GM21619 (cell line): ENCODE data around the gene ALPG.
"Not testable (repeated sequence)": the region's sequence is repeated elsewhere in the genome, so short reads cannot be mapped to it uniquely, and the experiment has no call there.

ENCODE experiments used
- ATAC-seq: cut with Tn5 transposase; IDR thresholded peaks from one replicate; pipeline ENCODE4 v1.9.1; 2021; ENCODE audit not compliant: unreplicated experiment

Gene ALPG

DNA sequence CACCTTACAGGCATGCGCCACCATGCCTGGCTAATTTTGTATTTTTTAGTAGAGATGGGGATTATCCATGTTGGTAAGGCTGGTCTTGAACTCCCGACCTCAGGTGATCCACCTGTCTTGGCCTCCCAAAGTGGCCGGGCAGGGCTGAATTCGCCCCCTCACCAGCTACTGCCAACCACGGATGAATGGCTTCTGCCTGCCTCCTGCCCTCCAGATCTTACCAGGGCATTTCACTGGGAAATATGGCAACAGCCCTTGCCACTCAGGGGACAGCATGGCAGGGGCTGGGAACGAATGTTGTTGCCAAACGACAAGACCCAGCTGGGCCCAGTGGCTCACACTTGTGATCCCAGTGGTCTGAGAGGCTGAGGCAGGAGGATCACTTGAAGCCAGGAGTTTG is 29.9 kb upstream of the ALPG start:
- no peak for ATAC-seq

DNA sequence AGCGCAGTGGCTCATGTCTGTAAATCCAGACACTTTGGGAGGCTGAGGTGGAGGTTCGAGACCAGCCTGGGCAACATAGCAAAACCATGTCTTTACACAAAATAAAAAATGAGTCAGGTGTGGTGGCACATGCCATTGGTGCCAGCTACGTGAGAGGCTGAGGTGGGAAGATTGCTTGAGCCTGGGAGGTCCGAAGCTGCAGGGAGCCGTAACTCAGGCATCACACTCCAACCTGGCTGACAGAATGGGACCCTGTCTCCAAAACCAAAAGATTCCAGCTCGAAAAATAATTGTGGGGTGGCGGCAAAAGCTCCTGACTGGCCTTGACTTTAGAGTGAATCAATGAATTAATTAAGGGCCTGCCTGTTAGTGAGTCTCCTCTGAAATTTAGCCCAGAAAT is 29.3 kb upstream of the ALPG start:
- ATAC-seq = no peak

DNA sequence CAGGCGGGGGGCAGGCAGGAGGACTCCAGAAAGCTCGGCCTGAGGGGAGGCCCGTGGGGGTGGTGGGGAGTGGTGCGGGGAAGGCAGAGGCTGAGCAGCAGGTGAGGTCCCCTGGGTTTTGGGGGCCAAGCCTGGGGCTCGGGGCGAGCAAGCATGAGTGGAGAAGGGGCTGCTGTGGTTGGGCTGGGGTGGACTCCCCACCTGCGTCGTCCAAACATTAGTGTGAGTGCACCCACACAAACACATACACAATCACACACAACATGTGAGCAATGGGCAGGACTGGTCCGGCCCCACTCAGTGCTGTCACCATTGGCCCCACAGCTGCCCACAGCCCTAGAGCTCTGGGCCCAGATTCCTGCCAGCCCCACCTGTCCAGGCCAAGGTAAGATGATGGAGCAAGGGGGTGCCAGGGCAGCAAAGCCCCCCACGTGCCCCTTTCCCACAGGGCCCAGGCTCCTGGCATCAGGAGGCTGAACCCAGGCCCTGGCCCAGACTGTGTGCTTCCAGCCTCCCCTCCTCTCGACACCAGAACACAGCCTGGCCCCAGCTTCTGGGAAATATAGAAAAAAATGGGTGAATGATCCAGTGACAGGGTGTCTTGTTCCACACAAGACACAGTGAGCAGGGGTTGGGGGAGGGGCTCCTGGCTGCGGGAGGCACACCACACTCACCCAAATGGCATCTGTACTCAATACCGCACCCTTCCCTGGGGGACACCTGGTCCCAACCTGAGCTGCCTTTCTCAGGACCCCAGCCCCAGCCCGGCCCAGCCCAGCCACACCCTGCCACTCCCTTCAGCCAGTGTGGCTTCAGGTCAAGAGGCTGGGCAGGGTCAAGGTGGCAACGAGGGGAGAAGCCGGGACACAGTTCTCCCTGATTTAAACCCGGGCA is 28.6 kb upstream of the ALPG start:
- ATAC-seq = no peak

DNA sequence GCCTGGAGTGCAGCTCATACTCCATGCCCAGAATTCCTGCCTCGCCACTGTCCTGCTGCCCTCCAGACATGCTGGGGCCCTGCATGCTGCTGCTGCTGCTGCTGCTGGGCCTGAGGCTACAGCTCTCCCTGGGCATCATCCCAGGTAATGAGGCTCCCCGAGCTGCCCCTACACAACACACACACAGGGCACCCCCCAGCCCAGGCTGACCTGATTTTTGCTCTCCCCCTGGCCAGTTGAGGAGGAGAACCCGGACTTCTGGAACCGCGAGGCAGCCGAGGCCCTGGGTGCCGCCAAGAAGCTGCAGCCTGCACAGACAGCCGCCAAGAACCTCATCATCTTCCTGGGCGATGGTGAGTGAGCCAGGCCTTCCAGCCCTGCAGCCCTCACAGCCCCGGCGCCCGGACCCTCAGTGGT is 27.9 kb upstream of the ALPG start, which contains the start of gene ALPP:
Gene ALPP (plus strand): TSS at position 17 of the 417 bp plus-strand sequence. CDS start 52 bp downstream, at position 69.
- not testable (repeated sequence) for ATAC-seq

DNA sequence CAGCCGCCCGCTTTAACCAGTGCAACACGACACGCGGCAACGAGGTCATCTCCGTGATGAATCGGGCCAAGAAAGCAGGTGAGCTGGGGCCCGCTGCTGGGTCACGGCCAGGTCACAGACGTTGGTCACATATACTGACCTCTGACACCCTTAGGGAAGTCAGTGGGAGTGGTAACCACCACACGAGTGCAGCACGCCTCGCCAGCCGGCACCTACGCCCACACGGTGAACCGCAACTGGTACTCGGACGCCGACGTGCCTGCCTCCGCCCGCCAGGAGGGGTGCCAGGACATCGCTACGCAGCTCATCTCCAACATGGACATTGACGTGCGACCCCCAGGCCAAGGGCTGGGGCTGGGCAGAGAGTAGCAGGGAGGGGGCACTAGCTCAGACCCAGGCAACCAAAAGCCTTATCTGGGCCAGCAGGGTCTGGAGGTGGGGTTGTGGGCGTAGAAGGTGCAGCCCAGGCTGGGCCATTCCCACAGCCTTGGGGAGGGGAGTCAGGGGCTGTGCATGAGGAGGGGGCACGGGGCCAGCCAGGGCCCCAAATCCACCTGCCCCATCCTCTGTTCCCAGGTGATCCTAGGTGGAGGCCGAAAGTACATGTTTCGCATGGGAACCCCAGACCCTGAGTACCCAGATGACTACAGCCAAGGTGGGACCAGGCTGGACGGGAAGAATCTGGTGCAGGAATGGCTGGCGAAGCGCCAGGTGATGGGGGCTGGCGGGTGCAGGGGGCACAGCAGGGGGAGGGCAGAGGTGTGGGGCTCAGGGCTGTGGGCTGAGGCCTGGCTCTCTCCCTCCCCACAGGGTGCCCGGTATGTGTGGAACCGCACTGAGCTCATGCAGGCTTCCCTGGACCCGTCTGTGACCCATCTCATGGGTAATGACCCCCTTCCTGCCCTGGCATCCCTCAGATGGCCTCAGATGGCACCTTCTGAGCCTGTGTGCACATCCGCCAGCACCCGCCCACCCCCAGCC is 26.7 kb upstream of the ALPG start:
- not testable (repeated sequence) for ATAC-seq

DNA sequence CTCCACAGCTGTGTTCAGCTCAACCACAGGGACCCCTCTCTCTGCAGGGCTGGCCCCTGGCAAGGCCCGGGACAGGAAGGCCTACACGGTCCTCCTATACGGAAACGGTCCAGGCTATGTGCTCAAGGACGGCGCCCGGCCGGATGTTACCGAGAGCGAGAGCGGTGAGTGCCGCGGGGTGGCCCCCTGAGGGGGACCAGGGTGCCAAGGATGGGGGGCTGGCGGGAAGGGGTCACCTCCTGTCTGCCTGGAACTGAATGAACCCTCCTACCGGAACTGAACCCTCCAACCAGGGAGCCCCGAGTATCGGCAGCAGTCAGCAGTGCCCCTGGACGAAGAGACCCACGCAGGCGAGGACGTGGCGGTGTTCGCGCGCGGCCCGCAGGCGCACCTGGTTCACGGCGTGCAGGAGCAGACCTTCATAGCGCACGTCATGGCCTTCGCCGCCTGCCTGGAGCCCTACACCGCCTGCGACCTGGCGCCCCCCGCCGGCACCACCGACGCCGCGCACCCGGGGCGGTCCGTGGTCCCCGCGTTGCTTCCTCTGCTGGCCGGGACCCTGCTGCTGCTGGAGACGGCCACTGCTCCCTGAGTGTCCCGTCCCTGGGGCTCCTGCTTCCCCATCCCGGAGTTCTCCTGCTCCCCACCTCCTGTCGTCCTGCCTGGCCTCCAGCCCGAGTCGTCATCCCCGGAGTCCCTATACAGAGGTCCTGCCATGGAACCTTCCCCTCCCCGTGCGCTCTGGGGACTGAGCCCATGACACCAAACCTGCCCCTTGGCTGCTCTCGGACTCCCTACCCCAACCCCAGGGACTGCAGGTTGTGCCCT is 25.2 kb upstream of the ALPG start:
- ATAC-seq = not testable (repeated sequence)

DNA sequence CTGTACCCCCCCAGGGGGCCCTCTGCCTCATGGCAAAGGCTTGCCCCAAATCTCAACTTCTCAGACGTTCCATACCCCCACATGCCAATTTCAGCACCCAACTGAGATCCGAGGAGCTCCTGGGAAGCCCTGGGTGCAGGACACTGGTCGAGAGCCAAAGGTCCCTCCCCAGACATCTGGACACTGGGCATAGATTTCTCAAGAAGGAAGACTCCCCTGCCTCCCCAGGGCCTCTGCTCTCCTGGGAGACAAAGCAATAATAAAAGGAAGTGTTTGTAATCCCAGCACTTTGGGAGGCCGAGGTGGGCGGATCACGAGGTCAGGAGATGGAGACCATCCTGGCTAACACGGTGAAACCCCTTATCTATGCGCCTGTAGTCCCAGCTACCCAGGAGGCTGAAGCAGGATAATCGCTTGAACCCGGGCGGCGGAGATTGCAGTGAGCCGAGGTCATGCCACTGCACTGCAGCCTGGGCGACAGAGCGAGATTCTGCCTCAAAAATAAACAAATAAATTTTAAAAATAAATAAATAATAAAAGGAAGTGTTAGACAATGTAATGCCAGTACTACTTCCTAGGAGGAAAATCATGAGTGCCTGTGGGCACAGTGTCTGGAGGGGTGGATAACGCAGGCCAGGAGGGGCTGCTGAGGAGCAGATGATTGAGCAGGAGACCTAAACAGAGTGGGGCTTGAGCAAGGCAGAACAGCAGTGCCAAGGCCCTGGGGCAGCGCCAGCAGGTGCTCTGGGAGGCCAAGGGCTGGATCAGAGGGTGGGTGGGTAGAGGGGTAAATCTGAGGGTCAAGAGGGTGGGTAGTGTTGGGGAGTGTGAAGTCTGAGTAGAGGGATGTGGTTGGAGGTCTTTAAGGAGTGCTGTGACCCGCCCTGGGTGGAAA is 24.1 kb upstream of the ALPG start:
- ATAC-seq = no peak

DNA sequence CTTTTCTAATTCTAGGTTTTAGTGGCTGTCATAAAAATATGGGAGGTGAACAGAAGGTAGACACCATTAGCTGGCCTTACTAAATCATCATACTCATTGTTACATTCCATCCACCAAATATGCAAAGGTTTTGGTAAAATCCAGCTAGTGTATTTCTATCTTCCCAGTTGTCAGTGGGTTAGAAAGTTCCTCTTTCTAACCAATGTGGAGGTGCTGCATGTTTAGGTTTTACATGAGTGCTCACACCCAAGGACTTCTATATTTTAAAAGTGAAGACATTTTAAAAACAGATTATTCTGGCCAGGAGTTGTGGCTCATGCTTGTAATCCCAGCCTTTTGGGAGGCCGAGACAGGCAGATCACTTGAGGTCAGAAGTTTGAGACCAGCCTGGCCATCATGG is 22.2 kb upstream of the ALPG start:
- ATAC-seq = no peak

DNA sequence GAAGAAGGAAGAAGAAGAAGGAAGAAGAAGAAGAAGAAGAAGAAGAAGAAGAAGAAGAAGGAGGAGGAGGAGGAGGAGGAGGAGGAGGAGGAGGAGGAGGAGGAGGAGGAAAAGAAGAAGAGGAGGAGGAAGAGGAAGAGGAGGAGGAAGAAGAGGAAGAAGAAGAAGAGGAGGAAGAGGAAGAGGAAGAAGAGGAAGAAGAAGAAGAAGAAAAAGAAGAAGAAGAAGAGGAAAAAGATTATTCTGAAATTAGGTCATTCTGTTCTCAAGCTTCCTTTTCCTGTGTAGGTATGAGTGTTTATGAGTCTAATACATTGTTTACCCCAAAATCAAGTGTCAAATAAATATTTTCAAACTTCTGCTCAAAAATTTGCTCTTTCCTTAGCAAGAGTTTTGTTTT is 21.6 kb upstream of the ALPG start:
- not testable (repeated sequence) for ATAC-seq

DNA sequence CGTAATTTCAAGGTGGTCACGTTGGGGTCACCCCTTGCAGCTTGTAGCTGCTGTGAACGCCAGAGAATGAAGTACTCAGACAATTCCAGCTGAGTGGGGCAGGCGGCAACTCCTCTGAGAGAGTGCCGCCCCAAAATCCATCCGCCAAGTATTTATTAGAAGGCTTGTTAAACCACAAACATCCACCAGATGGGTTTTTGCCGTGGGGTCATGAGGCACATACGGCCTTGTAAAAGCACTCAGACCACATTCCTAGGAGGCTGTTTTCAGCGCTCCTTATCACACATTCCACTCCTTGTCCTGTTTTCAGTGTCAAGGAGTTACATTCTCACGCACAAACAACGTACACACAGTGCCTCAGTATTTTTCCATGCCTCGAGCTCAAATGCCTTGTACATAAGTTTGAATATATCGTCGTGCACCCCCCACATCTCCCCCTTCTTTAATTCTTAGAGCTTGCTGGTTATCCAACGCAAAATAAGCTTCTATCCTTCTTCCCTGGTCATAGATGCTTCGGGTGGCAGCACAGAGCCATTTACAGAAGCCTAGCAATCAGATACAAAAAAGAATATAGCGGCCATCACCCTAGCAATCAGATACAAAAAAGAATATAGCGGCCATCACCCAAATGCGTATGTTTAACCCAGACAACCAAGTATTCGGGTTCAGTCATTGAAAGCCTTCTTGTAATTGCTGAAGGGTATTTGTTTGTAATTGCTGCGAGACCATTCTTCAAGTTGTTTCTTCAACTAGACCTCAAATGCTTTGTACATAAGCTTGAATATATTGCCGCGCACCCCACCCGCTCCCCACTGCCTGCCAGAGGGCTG is 20.8 kb upstream of the ALPG start:
- ATAC-seq = no peak

DNA sequence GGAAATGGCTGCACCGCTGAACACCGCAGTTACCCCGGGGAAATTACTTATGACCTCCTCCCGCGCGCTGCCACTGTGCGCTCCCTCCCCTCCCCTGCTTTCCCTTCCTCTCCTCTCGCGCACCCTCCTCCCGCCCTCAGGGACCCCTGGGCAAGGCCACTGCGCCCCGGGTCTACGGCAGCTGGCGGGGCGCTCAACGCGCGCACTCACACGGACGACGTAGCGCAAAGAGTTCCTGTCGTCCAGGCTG is 20.2 kb upstream of the ALPG start:
- ATAC-seq = no peak

DNA sequence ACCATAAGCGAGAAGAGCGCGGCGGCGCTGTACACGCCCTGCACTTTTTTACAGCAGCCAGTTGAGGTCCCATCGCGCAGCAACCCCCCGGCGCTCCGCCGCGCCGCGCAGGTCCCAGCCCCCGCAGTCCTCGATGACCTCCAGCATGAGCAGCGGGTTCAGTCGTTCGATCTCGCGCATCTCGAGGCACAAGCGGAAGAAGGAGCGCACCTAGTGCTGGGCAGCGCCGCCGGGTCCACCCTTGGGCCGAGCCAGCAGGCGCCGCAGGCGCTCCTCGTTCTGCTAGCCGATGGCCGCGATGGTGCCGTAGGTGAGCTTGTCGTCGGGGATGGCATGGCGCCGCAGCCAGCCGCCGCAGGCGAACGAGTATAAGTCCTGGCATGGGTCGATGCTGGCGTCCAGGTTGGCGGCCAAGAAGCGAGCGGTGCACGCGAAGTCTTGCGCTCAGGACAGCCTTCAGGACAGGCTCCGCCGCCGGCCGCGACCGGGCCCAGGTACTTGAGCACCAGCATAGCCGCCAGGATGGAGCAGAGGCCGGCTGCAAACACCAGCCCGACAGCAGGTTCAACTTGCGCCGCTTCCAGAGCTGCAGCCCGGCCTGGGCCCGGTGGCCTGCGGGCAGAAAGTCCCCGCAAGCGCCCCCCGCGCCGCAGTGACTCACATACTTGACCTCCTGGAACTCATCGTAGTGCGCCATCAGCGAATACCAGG is 19.7 kb upstream of the ALPG start:
- ATAC-seq = no peak

DNA sequence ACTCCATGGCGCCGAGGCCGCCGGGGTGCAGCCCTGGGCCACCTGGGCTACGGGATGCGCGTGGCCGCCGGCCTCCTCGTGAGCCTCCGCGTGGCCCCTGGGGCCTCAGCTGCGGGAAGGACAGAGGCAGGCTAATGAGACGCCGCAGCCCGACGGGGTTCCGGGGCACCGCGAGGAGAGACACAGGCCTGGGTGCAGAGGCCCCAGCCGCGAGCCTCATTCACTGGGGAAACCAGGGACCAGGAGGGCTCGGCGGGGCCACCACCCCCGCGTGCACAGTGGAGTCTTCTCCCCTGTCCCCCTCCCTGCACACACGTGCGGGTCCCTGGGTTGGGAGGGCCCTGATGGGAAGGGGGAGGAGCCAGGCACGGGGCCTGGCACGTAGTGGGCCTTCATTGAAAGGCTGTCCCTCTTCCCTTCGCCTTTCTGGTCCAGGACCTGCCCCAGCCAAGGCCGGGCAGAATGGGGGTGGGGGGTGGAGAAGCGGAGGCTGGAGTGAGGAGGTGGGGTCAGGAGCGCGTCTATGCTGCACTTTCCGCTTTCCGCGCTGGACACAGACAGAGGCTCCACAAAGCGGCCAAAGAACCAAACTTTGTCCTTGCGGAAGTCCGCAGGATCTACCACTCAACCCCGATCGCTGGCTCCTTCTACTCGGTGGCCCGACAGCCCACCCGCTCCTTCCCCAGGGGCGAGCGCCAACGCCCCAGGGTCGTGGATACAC is 19.0 kb upstream of the ALPG start:
- ATAC-seq = no peak

DNA sequence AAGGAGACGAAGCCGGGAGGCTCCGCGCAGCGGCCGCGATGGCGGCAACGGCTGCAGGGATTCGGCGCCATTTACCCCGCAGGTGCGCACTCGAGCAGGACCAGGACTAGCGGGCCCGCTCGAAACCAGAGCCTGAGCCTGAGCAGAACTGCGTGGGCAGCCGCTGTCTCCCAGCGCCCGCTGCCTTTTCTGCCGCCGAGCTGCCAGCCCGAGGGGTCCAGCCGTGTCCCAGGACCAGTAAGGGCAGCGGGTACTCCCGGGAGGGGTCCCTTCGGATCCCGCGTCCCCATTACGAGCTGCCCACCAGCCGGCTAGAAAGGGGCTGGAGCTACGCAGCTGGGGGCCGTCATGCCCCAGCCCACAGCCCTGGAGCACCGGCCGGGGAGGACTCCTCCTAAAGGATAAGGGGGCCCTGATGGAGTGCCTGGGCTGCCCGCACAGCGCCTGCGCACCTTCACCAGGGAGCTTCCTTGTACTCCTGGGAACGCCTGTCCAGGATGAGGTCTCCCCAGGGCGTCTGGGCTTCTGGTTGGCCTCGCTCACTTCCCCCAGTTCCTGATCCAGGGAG is 18.2 kb upstream of the ALPG start:
- ATAC-seq = no peak

DNA sequence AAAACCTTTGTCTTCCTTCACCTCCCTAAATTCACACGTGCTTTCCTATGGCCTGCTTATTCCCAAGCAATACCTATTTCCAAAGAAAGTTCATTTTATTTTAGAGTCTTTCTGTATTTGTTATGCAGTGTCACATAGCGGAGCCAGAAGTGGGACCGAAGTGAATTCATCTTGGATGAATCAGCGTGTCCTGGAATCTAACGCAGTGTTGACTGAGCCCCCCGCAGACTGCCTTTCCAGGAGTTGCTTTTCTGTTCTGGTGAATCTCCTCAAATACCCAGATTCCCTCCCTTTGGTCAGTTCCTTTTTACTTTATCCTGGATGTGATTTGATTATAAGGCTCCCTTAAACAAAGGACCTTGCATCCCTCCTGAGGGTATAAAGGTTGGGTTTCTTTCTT is 17.3 kb upstream of the ALPG start:
- no peak for ATAC-seq

DNA sequence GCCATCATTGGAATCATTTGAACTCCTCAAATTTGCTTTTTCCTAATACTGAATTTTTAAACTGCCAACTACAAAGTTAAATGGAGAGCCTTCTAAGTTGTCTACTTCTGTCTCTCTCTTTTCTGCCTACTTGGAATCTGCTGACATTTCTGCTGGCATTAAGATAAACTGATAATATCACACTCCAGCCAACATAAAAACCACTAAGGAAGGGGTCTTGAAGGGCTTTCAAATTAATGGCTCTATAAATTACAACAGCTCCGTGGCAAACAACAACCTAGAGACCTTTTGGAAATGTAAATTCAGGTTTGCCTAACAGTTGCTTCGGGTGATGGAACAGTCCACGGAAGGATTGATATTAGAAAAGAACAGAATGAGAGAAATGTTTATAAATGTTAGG is 16.0 kb upstream of the ALPG start:
- no peak for ATAC-seq

DNA sequence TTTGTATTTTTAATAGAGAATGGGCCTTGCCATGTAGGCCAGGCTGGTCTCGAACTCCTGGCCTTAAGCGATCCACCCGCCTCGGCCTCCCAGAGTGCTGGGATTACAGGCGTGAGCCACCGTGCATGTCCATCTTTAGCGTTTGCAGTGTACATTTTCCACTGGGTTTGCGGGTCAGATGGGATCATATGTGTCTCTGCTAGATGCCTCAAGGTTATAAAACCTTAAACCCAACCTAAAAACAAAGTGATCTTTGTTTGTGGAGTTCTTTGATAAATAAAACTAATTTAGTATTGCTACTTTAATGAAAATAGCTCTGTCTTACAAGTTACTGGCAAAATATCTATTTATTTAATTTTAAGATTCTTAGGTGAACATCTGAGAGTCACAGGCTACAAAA is 13.1 kb upstream of the ALPG start:
- no peak for ATAC-seq

DNA sequence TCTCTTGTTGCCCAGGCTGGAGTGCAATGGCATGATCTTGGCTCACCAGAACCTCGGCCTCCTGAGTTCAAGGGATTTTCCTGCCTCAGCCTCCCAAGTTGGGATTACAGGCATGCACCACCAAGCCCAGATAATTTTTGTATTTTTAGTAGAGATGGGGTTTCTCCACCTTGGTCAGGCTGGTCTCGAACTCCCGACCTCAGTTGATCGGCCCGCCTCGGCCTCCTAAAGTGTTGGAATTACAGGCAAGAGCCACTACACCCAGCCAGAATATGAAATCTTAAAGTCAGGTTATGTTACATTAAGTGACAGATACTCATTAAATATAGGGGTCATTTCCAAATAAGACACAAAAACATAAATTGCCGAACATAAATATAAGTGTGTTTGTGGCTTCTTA is 12.2 kb upstream of the ALPG start:
- ATAC-seq = not testable (repeated sequence)
